HG02588 (cell line): ENCODE results near the gene WDR77.

Source experiments
- ATAC-seq: cut with Tn5 transposase; IDR thresholded peaks from one replicate; pipeline ENCODE4 v1.9.1; 2021; ENCODE audit warnings: mild to moderate bottlenecking, moderate library complexity; ENCODE audit not compliant: unreplicated experiment

Gene WDR77

DNA sequence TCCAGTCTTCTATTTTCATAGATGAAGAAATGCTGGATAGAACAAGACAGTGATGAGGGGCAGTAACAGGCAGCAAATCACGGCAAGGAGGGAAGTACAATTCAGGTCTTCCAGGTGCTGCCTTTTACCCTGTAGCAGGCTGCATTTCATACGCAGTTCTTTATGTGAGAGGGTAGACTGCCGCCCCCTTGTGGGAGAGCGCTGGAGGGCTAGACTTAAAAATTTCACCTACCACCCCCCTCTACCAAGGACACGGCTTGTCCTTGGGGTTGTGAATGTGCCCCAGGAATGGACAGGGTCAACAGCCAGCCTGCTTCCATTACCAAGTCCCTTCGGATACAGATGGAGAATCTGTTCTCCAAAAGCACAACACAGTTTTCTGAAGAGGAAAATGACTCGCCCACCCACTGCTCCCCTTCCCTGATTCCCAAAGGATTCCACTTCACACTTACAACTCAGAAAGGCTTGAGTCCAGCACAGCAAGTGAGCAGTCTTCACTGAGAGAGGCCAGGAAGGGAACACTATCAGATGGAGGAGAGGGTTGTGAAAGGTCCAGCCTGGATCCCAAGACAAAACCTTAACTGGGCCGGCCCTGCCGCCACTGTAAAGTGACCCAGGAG lies 7.4 kb downstream of the WDR77 start:
- ATAC-seq, result no peak

DNA sequence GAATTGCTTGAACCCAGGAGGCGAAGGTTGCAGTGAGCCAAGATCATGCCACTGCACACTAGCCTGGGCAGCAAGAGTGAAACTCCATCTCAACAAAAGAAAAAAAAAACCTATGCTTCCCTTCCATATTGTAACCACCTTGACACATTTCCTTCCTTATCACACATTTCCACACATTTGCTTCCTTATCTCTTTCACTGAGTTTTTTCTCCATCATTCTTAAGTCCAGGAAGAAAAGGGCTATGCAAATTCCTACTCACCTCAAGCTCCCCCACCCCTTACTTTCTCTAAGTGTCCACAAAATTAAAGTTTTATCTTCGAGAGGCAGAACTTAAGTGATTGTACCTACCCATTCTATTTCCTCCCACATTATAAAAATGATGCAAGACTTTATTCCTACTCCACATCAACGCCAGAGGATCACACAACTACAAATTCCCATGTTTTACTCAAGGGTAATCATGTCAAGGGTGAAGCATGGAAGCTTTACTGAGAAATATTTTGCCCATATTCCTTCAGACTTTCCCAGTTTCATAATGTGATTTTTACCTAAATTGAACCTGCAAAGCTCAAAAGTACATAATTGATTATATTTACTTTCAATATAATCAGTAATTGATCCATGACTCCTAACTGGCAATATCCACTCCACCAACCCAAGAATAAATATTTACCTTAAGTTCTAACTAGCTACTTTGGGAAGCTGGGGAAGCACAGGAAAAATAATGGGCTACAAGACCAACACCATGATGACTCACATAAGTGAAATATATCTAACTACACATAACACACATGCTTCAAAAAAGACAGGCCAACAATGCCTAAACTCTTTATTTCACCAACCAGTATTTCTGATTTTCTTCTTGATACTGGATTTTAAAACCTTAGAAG lies 9.3 kb downstream of the WDR77 start:
- no peak for ATAC-seq

DNA sequence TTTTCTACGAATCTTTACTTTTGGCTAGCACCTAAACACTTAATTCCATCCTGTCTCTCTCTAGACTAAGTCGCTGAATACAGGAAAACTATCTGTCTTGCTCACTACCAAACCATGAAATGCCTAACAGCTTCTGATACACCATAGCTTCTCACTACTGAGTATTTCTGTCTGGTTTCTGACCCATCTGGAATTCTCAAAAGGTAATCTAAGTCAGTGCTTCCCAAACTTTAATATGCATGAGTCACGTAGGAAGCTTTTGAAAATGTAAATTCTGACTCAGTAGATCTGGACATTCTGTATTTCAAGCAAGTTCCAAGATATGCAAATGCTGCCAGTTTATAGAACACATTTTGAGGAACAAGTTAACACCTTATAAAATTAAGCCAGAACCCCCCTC lies 12.3 kb downstream of the WDR77 start:
- ATAC-seq, result no peak

DNA sequence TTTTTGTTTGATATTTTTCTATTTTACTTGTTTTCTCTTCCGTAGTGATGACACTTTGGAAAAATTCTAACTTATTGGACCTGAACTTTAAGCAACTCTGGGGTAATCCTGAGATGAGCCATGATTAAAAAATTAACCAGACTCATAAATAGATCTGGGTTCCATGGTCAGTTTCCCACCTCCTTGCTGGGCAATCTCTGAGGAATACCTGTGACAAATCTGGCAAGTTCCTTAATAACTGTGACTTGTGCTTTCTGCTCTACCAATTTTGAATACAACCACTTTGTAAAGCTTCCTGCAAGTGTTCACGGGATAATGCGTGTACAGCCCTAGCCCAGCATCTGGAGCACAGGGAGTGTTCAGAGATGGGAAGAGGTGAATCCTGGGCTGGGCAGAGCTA lies 24.8 kb downstream of the WDR77 start:
- no peak for ATAC-seq

DNA sequence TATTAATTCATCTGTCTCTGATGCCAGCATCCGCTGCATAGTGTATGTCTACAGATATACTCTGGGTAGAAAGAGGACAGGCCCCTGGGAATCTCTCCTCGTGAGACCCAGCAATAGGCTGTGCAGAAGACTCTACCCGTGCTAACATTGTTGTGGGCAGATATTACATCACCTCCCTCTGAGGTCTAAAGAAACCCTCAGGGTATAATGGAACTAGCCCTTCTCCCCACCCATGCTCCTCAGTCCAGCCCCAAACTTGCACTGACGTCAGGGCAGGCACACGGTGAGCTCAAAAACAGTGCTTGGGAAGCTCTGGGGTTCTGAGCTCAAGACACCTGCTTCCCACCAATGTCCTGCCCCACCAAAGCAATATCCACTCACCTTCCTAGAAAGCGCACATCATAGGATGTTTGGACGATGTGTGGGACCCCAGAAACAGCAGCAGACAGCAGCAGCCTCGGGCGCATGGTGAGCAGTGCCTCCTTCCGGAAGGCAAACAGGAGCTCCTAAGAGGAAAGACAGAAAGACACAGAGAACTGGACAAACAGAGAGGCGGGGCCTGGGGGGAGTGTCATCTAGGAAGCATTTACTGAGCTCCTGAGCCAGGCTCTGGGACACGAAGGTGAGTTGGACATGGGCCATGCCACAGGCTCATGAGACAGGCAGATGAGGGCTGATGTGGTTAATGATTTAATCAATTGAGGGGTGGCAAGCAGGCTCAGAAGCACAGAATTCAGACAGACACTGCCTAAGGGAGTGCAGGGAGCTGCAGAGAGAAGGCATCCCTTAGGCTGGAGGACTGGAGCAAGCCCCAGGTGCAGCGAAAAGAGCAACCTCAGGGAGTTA lies 26.3 kb downstream of the WDR77 start:
- no peak for ATAC-seq

DNA sequence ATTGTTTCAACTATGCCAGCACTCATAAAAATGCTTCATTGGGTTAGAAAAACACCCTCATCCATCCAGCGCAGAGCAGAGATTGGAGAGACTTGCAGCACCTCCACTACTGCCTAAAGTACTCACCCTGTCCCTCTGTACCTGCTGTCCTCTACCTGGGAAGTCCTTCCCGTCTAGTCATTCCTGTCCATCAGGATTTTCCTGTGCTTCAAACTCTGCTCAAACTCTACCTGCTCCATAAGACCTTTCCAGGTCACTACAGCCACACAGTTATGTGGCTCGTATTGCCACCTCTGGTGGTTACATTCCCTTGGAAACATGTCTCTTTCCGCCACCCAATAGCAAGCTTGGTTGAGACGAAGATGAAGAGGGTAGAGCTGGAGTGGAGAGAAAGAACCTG lies 28.7 kb downstream of the WDR77 start:
- ATAC-seq, result no peak

DNA sequence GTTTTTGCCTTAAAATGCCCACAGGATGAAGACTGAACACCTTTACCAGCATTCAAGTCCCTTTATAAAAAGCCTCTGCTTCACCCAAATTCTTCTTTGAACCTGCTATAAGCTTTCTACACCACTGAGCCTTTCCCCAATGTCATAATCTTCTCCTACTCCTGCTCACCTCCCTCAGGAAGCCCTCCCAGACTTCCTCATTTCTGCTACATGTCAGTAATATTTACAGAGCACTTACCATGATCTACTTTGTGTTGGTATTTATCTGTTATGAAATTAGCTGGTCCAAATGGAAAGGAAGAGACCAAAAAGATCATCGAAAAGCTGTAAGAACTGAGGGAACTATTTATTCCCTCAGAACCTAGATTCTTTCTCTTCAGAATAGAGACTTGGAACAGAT lies 30.0 kb downstream of the WDR77 start:
- ATAC-seq, result no peak

DNA sequence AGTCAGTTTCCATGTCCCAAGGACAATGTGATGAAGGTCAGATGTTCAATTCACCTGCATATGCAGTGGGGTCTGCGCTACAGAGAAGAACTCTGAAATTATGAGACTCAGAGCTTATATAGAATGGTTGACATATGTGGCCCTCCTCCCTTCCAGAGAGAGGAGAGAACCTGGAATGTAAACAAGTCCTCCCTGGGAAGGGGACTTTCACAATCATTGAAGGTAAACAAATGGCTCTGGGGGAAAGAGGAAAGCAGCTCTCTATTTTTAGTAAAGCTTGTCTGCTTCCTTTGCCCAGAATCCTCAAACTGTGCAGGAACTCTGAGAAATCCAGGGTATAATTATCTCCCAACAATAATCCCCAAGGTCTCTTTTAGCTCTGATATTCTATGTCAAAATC lies 31.3 kb downstream of the WDR77 start:
- no peak for ATAC-seq

DNA sequence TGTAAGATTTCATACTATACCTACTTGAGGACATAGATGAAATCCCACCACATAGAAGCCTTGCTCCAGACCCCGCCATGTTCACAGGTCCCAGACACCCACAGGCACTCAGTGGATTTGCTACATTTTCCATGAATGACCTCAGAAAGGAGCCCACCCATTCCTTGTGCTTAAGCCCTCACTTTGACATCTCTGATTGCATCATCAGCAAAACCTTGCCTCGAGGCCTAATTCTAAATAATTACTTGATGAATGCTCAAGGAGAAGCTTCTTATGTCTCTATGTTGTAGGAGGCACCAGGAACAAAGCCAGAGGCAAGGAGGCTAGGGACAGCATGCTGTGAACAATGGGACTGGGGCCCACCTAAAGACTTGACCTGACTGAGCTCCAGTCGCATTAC lies 33.6 kb downstream of the WDR77 start:
- no peak for ATAC-seq

DNA sequence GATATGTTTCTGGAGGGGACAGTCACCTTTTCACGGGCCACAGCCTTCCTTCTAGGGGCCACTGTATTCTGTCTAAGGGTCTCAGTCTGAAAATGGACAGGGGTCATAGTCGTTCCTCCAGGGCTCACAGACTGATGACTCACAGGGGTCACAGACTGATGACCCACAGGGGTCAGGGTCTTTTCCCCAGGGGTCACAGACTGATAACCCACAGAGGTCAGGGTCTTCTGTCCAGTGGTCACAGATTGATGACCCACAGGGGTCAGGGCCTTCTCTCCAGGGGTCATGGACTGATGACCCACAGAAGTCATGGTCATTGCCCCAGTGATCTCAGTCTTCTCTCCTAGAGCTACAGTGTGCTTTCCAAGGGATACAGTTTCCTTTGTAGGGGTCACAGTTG lies 34.3 kb downstream of the WDR77 start:
- ATAC-seq, result no peak

DNA sequence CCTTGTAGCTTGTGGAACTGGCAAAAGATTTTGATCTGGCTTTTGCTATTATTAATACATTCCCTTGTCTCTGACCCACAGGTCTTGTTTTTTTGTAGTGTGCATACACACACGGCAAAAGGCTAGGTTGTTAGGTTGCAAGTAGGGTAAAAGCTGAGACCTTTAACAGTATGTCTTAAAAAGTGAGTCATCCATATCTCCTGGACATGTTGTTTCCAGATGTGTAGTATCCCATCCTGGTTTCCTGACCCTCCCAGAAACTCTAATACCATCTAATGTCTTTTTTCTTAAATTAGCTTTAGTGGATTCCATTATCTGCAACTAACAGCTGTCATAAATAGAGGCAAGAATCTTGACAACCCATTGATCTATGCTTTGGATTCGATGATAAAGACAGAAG lies 36.2 kb downstream of the WDR77 start:
- no peak for ATAC-seq

DNA sequence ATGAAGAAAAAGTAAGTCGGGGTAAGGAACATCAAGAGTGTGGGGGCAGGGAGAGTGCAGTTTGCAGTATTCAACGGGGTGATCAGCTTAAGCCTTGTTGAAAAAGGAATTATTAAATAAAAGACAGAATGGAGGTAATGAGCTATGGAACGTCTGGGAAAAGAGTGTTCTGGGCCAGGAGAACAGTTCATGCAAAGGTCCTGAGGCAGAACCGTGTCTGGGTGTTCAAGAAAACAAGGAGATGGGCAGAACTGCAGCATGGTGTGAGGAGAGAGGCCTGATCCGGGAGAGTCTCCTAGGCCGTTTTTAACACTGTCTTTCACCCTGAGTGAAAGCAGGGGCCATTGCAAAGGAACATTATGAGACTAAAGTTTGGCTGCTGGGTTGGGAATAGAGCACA lies 41.8 kb downstream of the WDR77 start:
- ATAC-seq, result no peak

DNA sequence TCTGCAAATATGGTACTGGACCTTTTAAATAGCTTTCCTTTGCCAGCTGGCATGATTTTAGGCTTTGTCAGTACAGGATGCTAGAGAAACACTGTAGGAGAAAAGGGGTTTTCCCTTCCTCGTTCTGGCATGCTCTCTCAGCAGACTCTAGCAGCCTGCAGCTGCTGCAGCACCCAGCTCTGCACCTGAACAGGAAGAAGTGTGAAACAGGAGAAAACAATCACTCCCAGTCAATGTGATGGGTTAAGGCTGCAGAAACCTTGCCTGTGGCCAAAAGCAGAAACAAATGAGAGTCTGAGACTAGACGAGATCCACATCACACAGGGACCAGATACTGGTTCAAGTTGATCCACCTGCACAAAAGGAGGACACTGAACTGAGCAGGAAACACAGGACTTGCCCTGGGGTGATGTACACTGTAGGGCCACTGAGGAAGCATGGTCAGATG lies 42.7 kb downstream of the WDR77 start:
- ATAC-seq, result peak; percentile 97

DNA sequence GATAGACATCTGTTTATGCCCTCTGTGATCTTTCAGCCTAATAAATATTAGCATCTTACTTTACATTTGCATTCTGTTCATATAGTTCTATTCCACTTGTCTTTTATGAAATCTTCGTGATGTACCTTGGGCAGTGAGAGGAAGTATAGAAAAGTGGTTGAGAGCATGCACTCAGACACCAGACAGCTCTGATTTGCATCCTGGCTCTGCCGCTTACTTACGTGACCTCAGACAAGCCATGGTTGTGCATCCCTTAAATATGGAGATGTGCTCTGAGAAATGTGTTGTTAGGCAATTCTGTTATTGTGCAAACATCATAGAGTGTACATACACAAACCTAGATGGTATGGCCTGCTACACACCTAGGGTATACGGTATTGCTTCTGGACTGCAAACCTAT lies 44.5 kb downstream of the WDR77 start:
- no peak for ATAC-seq

DNA sequence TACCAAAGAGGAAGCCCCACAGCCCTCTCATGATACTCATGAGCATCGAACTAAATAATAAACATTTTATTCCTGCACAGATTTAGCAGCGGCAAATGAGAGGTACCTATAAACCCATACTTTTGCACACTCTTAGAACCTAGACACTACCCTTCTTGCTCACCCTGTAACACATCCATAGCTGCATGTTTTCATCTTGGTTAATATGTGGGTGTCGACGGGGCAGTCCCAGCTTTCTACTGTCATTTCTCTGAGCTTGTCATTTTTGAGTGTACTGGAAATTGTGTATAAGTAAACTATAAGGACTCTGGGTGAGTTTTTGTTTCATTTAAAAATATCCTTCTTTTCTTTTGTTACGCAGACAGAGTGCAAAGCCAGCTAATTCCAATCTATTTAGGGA lies 47.0 kb downstream of the WDR77 start:
- no peak for ATAC-seq

DNA sequence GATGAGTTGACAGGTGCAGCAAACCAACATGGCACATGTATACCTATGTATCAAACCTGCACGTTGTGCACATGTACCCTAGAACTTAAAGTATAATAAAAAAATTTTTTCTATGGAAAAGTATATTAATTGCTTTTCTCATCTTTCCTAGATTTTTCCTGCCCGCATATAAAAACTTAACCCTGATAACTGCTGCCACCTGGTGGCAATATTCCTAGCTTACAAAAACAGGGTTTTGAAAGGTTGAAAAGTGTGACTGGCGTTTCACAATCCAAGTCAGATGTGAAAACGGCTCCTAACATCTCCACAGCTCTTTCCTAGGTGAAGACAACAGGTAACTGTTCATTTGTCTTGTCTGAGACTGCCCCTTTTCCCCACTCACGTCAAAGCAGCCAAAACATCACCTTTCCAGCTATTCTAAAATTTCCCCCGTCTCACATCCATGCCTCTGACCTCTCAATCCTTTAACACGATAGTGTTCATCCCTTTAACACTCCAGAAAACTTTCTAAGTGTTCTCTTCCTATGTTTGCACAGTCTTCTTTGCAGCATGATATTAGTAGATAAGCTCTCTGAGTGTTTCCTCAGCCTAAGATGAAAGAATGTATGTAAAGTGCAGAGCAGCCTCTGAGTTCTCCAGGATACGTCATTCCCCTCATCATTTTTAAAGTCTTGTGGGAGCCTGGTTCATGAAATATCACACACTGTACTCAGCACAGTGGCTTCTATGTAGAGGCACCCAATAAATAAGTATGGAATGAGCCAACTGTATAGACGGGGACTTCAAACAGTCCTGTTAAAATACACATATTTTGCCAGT lies 49.1 kb downstream of the WDR77 start:
- no peak for ATAC-seq

DNA sequence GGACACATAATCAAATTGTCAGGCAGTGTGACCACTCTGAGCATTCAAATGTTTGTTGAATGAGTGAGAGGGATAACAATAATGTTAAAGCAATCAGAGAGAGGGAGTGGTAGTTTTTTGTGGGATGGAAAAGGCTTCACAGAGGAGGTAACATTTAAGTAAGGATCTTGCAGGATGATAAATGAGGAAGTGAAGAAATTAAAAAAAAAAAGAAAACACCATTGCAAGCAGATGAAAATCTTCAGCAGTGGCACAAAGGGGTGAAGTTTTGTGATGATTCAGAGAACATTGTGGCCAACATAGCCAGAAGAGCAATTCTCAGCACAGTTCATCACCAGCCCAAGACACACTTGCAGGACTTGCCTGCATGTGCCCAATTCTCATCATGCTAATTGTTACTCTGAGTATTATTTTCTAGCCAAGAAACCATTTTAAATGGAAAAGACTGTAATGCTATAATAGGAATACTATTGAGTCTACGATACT lies 56.6 kb downstream of the WDR77 start:
- ATAC-seq, result no peak

DNA sequence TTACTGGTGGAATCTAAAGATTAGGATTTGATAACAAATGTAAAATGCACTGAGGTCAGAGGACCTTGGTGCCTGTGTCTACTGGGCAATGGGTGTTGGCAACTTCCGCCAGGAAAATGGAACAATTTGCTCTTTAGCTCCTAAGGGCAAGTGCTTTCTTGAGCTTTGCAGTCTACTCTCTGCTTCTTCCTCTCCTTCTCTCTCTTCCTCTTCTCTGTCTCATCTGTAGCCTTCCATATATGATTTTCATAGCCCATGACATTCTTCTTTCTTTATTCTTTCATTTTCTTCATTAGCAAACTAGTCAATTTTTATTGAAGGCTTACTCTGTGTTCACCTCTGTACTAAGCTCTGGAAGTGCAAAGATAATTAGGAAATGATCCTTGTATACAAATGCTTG lies 57.0 kb downstream of the WDR77 start:
- ATAC-seq, result no peak
